SK-N-SH treated with all-trans-retinoic acid at 6 μM for 48 hours (cell line): ENCODE measurements around the gene IWS1.

Source experiments
- CSDC2 ChIP-seq: fragments of 250-450 bp; sonication (Bioruptor Pico); IDR thresholded peaks from 2 replicates; pipeline ENCODE4 v1.5.0; 2020; ENCODE audit warnings: mild to moderate bottlenecking, moderate library complexity
- ESRRG ChIP-seq: fragments of 250-450 bp; sonication (Bioruptor Pico); IDR thresholded peaks from 2 replicates; pipeline ENCODE4 v1.6.1; 2021; ENCODE audit warnings: mild to moderate bottlenecking
- GLIS3 ChIP-seq: fragments of 250-450 bp; sonication (Bioruptor Pico); IDR thresholded peaks from 2 replicates; pipeline ENCODE4 v1.5.0; 2020; ENCODE audit warnings: mild to moderate bottlenecking, moderate library complexity
- RARB ChIP-seq: fragments of 250-450 bp; sonication (Bioruptor Pico); IDR thresholded peaks from 2 replicates; pipeline ENCODE4 v1.8.0; 2021; ENCODE audit warnings: mild to moderate bottlenecking, moderate library complexity
- TOX ChIP-seq: fragments of 250-450 bp; sonication (Bioruptor Pico); IDR thresholded peaks from 2 replicates; pipeline ENCODE4 v1.8.0; 2021; ENCODE audit warnings: mild to moderate bottlenecking, moderate library complexity, borderline replicate concordance
- ZFP3 ChIP-seq: fragments of 250-450 bp; sonication (Bioruptor Pico); IDR thresholded peaks from 2 replicates; pipeline ENCODE4 v1.5.0; 2020; ENCODE audit warnings: mild to moderate bottlenecking, moderate library complexity
- ZNF565 ChIP-seq: fragments of 450-650 bp; formaldehyde crosslinking; conservative IDR thresholded peaks from 2 replicates; pipeline ENCODE4 v1.5.0; 2020; ENCODE audit warnings: low read depth, mild to moderate bottlenecking, moderate library complexity
- TF ChIP-seq, protein P1 (sequence below): fragments of 250-450 bp; sonication (Bioruptor Pico); IDR thresholded peaks from 2 replicates; pipeline ENCODE4 v1.5.1; 2020; ENCODE audit warnings: low read depth, mild to moderate bottlenecking, moderate library complexity

- TF ChIP-seq, protein P1, sequence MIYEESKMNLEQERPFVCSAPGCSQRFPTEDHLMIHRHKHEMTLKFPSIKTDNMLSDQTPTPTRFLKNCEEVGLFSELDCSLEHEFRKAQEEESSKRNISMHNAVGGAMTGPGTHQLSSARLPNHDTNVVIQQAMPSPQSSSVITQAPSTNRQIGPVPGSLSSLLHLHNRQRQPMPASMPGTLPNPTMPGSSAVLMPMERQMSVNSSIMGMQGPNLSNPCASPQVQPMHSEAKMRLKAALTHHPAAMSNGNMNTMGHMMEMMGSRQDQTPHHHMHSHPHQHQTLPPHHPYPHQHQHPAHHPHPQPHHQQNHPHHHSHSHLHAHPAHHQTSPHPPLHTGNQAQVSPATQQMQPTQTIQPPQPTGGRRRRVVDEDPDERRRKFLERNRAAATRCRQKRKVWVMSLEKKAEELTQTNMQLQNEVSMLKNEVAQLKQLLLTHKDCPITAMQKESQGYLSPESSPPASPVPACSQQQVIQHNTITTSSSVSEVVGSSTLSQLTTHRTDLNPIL (CRISPR knock-in tag) = no peak
- TF ChIP-seq RARB (no peak), GLIS3 (CRISPR knock-in tag) (no peak), ZFP3 (CRISPR knock-in tag) (no peak), CSDC2 (CRISPR knock-in tag) (no peak), ZNF565 (CRISPR knock-in tag) (no peak), TOX (CRISPR knock-in tag) (no peak), ESRRG (CRISPR knock-in tag) (no peak)
Observed at GRCh38 chr2:127565261-127566138, 39.2 kb upstream of the IWS1 start.
